Stomach (tissue), 4 donors: ENCODE measurements around the gene IMPDH2.

Experiments used
- POLR2A ChIP-seq, 4 donors: fragments of 450-650 bp; IDR thresholded peaks; one replicate each; pipeline ENCODE4 v1.6.1; 2016; ENCODE audit warnings: antibody characterized with exemption in 4 of 4, control low read depth in 2 of 4, mild to moderate bottlenecking in 1 of 4, moderate library complexity in 1 of 4
- POLR2AphosphoS5 ChIP-seq, 3 donors: sonication (generic); formaldehyde crosslinking; IDR thresholded peaks; one replicate each; pipeline ENCODE4 v1.6.1; 2016; ENCODE audit warnings: antibody characterized with exemption in 3 of 3
- TF ChIP-seq, protein P1 (sequence below), 7 experiments: fragments of 450-650 bp in 4 of 7; fragments of 200-600 bp in 3 of 7; sonication (generic) in 3 of 7; IDR thresholded peaks; one replicate each; pipeline ENCODE4 v1.5.1; 2016 to 2019; ENCODE audit warnings: antibody characterized with exemption in 7 of 7, control low read depth in 2 of 7, mild to moderate bottlenecking in 1 of 7

DNA sequence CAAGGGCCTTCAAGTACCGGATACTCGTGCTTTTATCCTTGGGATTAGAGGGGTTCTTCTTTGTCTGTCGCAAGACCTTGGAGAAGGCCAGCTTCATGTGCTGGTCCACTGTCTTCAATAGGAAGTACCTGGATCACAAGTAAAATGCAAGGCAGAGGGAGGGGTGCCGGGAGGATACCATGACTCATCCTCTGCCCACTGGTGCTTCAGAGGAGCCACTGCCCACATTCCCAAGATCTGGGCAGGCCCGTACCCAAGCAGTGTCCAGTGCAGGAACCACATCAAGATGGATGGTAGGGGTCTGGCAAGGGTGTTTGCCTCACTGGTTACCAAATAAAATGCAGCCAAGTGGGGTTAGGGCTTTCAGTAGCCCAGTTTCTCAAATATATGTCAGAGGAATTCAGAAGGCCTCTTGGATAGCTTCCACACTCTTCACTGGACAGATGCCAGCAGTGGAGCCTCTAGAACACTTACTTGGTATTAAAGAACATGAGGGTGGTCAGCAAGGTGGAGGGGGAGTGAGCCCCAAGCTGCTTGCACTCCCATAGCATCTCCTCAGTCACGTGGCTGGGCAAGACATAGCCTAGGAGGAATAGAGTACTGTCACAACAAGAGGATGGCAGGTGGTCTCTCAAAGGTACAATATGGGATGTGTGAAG lies 3.6 kb upstream of the IMPDH2 start:
- TF ChIP-seq, protein P1, sequence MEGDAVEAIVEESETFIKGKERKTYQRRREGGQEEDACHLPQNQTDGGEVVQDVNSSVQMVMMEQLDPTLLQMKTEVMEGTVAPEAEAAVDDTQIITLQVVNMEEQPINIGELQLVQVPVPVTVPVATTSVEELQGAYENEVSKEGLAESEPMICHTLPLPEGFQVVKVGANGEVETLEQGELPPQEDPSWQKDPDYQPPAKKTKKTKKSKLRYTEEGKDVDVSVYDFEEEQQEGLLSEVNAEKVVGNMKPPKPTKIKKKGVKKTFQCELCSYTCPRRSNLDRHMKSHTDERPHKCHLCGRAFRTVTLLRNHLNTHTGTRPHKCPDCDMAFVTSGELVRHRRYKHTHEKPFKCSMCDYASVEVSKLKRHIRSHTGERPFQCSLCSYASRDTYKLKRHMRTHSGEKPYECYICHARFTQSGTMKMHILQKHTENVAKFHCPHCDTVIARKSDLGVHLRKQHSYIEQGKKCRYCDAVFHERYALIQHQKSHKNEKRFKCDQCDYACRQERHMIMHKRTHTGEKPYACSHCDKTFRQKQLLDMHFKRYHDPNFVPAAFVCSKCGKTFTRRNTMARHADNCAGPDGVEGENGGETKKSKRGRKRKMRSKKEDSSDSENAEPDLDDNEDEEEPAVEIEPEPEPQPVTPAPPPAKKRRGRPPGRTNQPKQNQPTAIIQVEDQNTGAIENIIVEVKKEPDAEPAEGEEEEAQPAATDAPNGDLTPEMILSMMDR (IDR thresholded peaks at IDR 0.05) = no peak
- TF ChIP-seq POLR2A (IDR thresholded peaks at IDR 0.05) (no peak), POLR2AphosphoS5 (IDR thresholded peaks at IDR 0.05) (no peak)
